ENCODE results near the gene CEP290.

- TF ChIP-seq POLR2AphosphoS5 (IDR thresholded peaks at IDR 0.05) (no peak), CTCF (IDR thresholded peaks at IDR 0.05) (no peak), POLR2A (IDR thresholded peaks at IDR 0.05) (no peak)
Observed at GRCh38 chr12:88081247-88081646, 60.6 kb downstream of the CEP290 start.

Measured in gastroesophageal sphincter (tissue), 3 donors.